Measurements from ENCODE around the gene DDX1.

Gene DDX1

GRCh38 chr2:15646661-15647060 is 55.0 kb downstream of the DDX1 start:
- no peak for DNase-seq (ENCODE audit: low read depth)

GRCh38 chr2:15647622-15648590 is 56.2 kb downstream of the DDX1 start:
- DNase-seq (ENCODE audit: low read depth) = no peak

- DNase-seq (ENCODE audit: low read depth) = no peak
These were observed 57.2 kb downstream of the DDX1 start for GRCh38 chr2:15648593-15649525.

- DNase-seq (ENCODE audit: low read depth) = no peak
These were observed 58.0 kb downstream of the DDX1 start for GRCh38 chr2:15649561-15650255.

- no peak for DNase-seq (ENCODE audit: low read depth)
These were observed 59.1 kb downstream of the DDX1 start for GRCh38 chr2:15650616-15651366.

- no peak for DNase-seq (ENCODE audit: low read depth)
These were observed 59.7 kb downstream of the DDX1 start for GRCh38 chr2:15651367-15651727.

- DNase-seq (ENCODE audit: low read depth) = no peak
These were observed 60.6 kb downstream of the DDX1 start for GRCh38 chr2:15652252-15652651.

- DNase-seq (ENCODE audit: low read depth) = no peak
These were observed 61.1 kb downstream of the DDX1 start for GRCh38 chr2:15652801-15653200.

GRCh38 chr2:15653806-15654726 is 62.4 kb downstream of the DDX1 start:
- DNase-seq (ENCODE audit: low read depth) = no peak

GRCh38 chr2:15654727-15655073 is 63.0 kb downstream of the DDX1 start:
- DNase-seq (ENCODE audit: low read depth) = no peak

GRCh38 chr2:15655123-15655887 is 63.6 kb downstream of the DDX1 start:
- DNase-seq (ENCODE audit: low read depth) = no peak

GRCh38 chr2:15656090-15656489 is 64.4 kb downstream of the DDX1 start:
- DNase-seq (ENCODE audit: low read depth) = no peak

- no peak for DNase-seq (ENCODE audit: low read depth)
These were observed 66.1 kb downstream of the DDX1 start for GRCh38 chr2:15657759-15658158.

GRCh38 chr2:15658911-15659310 is 67.2 kb downstream of the DDX1 start:
- no peak for DNase-seq (ENCODE audit: low read depth)

- no peak for DNase-seq (ENCODE audit: low read depth)
These were observed 69.0 kb downstream of the DDX1 start for GRCh38 chr2:15660491-15661294.

GRCh38 chr2:15661295-15661569 is 69.6 kb downstream of the DDX1 start:
- no peak for DNase-seq (ENCODE audit: low read depth)

GRCh38 chr2:15662026-15662425 is 70.4 kb downstream of the DDX1 start:
- DNase-seq (ENCODE audit: low read depth) = no peak

GRCh38 chr2:15662579-15662978 is 70.9 kb downstream of the DDX1 start:
- no peak for DNase-seq (ENCODE audit: low read depth)

GRCh38 chr2:15663802-15664201 is 72.1 kb downstream of the DDX1 start:
- no peak for DNase-seq (ENCODE audit: low read depth)

Measured in stimulated activated CD8-positive, alpha-beta memory T cell treated with anti-CD3 and anti-CD28 coated beads, Interleukin-12 subunit alpha, Interleukin-12 subunit beta, amount 100 ng/mL, for 1 hour (primary cell).